HCT116 (cell line): ENCODE results near the gene PPIL3. TPM values are rescaled to one million over a fixed set of nuclear protein-coding genes. Genes with fewer than 3 reads are reported as not detected.
A peak's percentile ranks its signal among the peaks of the same experiment; 100 is the strongest.

ENCODE experiments used
- ATAC-seq: fragments of 200-7000 bp; cut with Tn5 transposase; 2 replicates; pipeline ENCODE4 v1.9.1; 2020; ENCODE audit warnings: mild to moderate bottlenecking, moderate library complexity
- BruUV-seq: library from RNA; stranded (reverse); fragments of 400-500 nt; replicated peaks from 2 replicates; lab custom pipeline; 2021; lab: Mats Ljungman, UMichigan
- CTCF ChIA-PET: fragments of 300-600 bp; sonication (Branson Sonifier 250); formaldehyde crosslinking; loops from one replicate; lab custom pipeline; 2021; ENCODE audit warnings: antibody characterized with exemption; lab: Charles Lee
- POLR2A ChIA-PET: fragments of 300-600, 350-600 bp; sonication (Branson Sonifier 250); formaldehyde crosslinking; loops from one replicate; lab custom pipeline; 2021; ENCODE audit warnings: antibody characterized with exemption; lab: Charles Lee
- RAD21 ChIA-PET, 2 experiments: fragments of 300-600 bp; sonication (Branson Sonifier 250); formaldehyde crosslinking; loops; one replicate each; lab custom pipeline; 2023; ENCODE audit warnings: low total read pairs in 2 of 2; ENCODE audit not compliant: uncharacterized antibody in 2 of 2, unreplicated experiment in 2 of 2, low non-redundant PET in 1 of 2; lab: Charles Lee
- DNase-seq: peaks from one replicate; pipeline ENCODE4 v3.0.0-alpha.2; 2010; ENCODE audit warnings: low read depth, low spot score
- H2AFZ ChIP-seq: fragments of 200-600 bp; shearing (Covaris generic), sonication (generic); 2 replicates; pipeline ENCODE4 v1.6.1; 2017; ENCODE audit warnings: low read depth, mixed run types, mixed read lengths, antibody characterized with exemption, low read length; ENCODE audit not compliant: poor library complexity, severe bottlenecking
- H3K27ac ChIP-seq: 2 replicates; pipeline ENCODE4 v1.5.1; 2012; ENCODE audit warnings: low read depth, low read length
- H3K27me3 ChIP-seq: fragments of 200-600 bp; sonication (generic); 2 replicates; pipeline ENCODE4 v1.6.1; 2016; ENCODE audit warnings: mixed run types, low read length, mixed read lengths; ENCODE audit not compliant: insufficient read depth
- H3K36me3 ChIP-seq, 2 experiments: fragments of 200-500 bp in 1 of 2; fragments of 200-600 bp in 1 of 2; sonication (Bioruptor generic) in 1 of 2; sonication (generic) in 1 of 2; 2 replicates each; pipeline versions ENCODE4 v1.5.1 to v1.6.1; 2014 to 2016; ENCODE audit warnings: low read length in 2 of 2, inconsistent platforms in 1 of 2, mixed read lengths in 1 of 2, mixed run types in 1 of 2; ENCODE audit not compliant: insufficient read depth in 2 of 2, control insufficient read depth in 1 of 2
- H3K4me1 ChIP-seq, 2 experiments: fragments of 200-600 bp in 1 of 2; sonication (generic) in 1 of 2; 2 replicates each; pipeline versions ENCODE4 v1.5.1 to v1.6.1; 2012 to 2017; ENCODE audit warnings: low read length in 2 of 2, inconsistent platforms in 1 of 2, mild to moderate bottlenecking in 1 of 2, mixed read lengths in 1 of 2, mixed run types in 1 of 2, moderate library complexity in 1 of 2; ENCODE audit not compliant: insufficient read depth in 2 of 2, control insufficient read depth in 1 of 2
- H3K4me2 ChIP-seq: fragments of 200-600 bp; sonication (generic); 2 replicates; pipeline ENCODE4 v1.6.1; 2017; ENCODE audit warnings: mixed run types, low read length, mixed read lengths
- H3K4me3 ChIP-seq, 2 experiments: fragments of 200-600 bp in 1 of 2; sonication (generic) in 1 of 2; replicated peaks in 1 of 2; 2 replicates each; pipeline ENCODE4 v1.5.1; 2011 to 2016; ENCODE audit warnings: low read length in 2 of 2, control low read depth in 1 of 2, low read depth in 1 of 2, mild to moderate bottlenecking in 1 of 2, mixed read lengths in 1 of 2, mixed run types in 1 of 2
- H3K79me2 ChIP-seq: fragments of 200-600 bp; sonication (generic); 2 replicates; pipeline ENCODE4 v1.6.1; 2017; ENCODE audit warnings: mild to moderate bottlenecking, mixed run types, low read length, moderate library complexity, mixed read lengths; ENCODE audit not compliant: insufficient read depth
- H3K9ac ChIP-seq: fragments of 200-600 bp; sonication (generic); 2 replicates; pipeline ENCODE4 v1.6.1; 2016; ENCODE audit warnings: low read length, mixed read lengths
- H3K9me2 ChIP-seq: fragments of 200-600 bp; sonication (generic), shearing (Covaris generic); 2 replicates; pipeline ENCODE4 v1.6.1; 2017; ENCODE audit warnings: mixed run types, mild to moderate bottlenecking, moderate library complexity; ENCODE audit not compliant: insufficient read depth
- H3K9me3 ChIP-seq, 2 experiments: fragments of 200-500 bp in 1 of 2; fragments of 200-600 bp in 1 of 2; sonication (Bioruptor generic) in 1 of 2; sonication (generic) in 1 of 2; 2 replicates each; pipeline ENCODE4 v1.6.1; 2014 to 2017; ENCODE audit warnings: low read length in 2 of 2, mixed read lengths in 2 of 2, inconsistent platforms in 1 of 2, low read depth in 1 of 2, mild to moderate bottlenecking in 1 of 2, mixed run types in 1 of 2, moderate library complexity in 1 of 2; ENCODE audit not compliant: control insufficient read depth in 1 of 2, insufficient read depth in 1 of 2
- H4K20me1 ChIP-seq: fragments of 200-600 bp; sonication (generic), shearing (Covaris generic); 2 replicates; pipeline ENCODE4 v1.6.1; 2017; ENCODE audit warnings: mixed run types, mild to moderate bottlenecking, moderate library complexity; ENCODE audit not compliant: insufficient read depth
- CBX3 ChIP-seq: IDR thresholded peaks from 2 replicates; pipeline ENCODE4 v1.6.1; 2012; ENCODE audit warnings: low read depth
- CEBPB ChIP-seq: IDR thresholded peaks from 2 replicates; pipeline ENCODE4 v1.6.1; 2012; ENCODE audit warnings: low read depth
- EGR1 ChIP-seq: IDR thresholded peaks from 2 replicates; pipeline ENCODE4 v1.6.1; 2012; ENCODE audit warnings: low read depth
- ELF1 ChIP-seq: IDR thresholded peaks from 2 replicates; pipeline ENCODE4 v1.6.1; 2012; ENCODE audit warnings: low read depth, borderline replicate concordance
- EZH2phosphoT487 ChIP-seq: fragments of 200-600 bp; IDR thresholded peaks from 2 replicates; pipeline ENCODE4 v1.6.1; 2018; ENCODE audit warnings: antibody characterized with exemption, borderline replicate concordance
- FOSL1 ChIP-seq: IDR thresholded peaks from 2 replicates; pipeline ENCODE4 v1.6.1; 2012; ENCODE audit warnings: low read depth
- MAX ChIP-seq: IDR thresholded peaks from 2 replicates; pipeline ENCODE4 v1.6.1; 2012
- POLR2A ChIP-seq: IDR thresholded peaks from 2 replicates; pipeline ENCODE4 v1.7.0; 2011; ENCODE audit warnings: borderline replicate concordance; ENCODE audit not compliant: insufficient read depth, insufficient read length; ENCODE audit errors: extremely low read depth
- POLR2AphosphoS5 ChIP-seq: IDR thresholded peaks from 2 replicates; pipeline ENCODE4 v1.6.1; 2011; ENCODE audit warnings: mild to moderate bottlenecking, low read depth, low read length, moderate library complexity
- RAD21 ChIP-seq: IDR thresholded peaks from 2 replicates; pipeline ENCODE4 v1.6.1; 2012; ENCODE audit warnings: low read depth, mild to moderate bottlenecking
- SP1 ChIP-seq: IDR thresholded peaks from 2 replicates; pipeline ENCODE4 v1.6.1; 2012; ENCODE audit warnings: low read depth
- SRF ChIP-seq: IDR thresholded peaks from 2 replicates; pipeline ENCODE4 v1.6.1; 2012; ENCODE audit warnings: low read depth
- TCF7L2 ChIP-seq: IDR thresholded peaks from 2 replicates; pipeline ENCODE4 v1.7.0; 2011; ENCODE audit warnings: borderline replicate concordance, inconsistent platforms; ENCODE audit not compliant: insufficient read depth, insufficient read length; ENCODE audit errors: extremely low read depth
- YY1 ChIP-seq: IDR thresholded peaks from 2 replicates; pipeline ENCODE4 v1.6.1; 2011; ENCODE audit warnings: low read length, low read depth, moderate library complexity, mild to moderate bottlenecking; ENCODE audit not compliant: insufficient replicate concordance; ENCODE audit errors: extremely low read depth
- ZFX ChIP-seq: fragments of 450-650 bp; IDR thresholded peaks from 2 replicates; pipeline ENCODE4 v1.6.1; 2017
- ZNF274 ChIP-seq: fragments of 200-500 bp; sonication (Bioruptor generic); IDR thresholded peaks from 2 replicates; pipeline ENCODE4 v1.6.1; 2014; ENCODE audit warnings: mild to moderate bottlenecking, low read depth, low read length, inconsistent platforms
- intact Hi-C: fragments of 100-400 bp; cut with micrococcal nuclease; formaldehyde crosslinking; loops from 2 replicates; pipeline ENCODE4 v1.10.0; 2022
- total RNA-seq: library from RNA; stranded (reverse); gene quantifications from one replicate; pipeline ENCODE4 v1.2.1, GENCODE V29; 2021; ENCODE audit not compliant: unreplicated experiment
- TF ChIP-seq, protein P1 (sequence below): IDR thresholded peaks from 2 replicates; pipeline ENCODE4 v1.6.1; 2011; ENCODE audit warnings: mild to moderate bottlenecking, low read length, moderate library complexity; ENCODE audit not compliant: insufficient replicate concordance; ENCODE audit errors: extremely low read depth
- TF ChIP-seq, protein P2 (sequence below): IDR thresholded peaks from 2 replicates; pipeline ENCODE4 v1.6.1; 2012; ENCODE audit warnings: low read depth

Gene PPIL3
- total RNA-seq, 1 experiment from 2014 or later = 55.9 TPM

DNA sequence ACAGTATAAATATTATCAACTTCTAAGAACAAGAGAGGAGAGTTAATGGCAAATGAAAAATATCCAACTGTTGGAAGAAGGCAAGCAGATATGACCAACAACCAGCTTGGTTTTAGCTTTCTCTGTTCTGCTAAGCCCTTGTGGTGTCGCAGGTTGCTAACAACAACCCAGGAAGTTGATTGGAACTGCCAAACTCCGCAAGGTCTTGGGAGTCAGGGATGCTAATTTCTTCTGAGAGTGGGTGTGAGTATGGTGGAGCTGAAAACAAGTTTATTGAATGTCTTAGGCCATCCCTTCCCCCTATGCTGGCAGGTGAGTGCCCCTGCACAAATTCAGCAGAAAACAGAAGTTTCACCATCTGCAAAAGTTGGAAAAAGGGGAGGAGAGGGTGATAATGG lies 59.6 kb downstream of the PPIL3 start:
- no peak for DNase-seq
- no peak for TF ChIP-seq EGR1
- TF ChIP-seq ZNF274 = no peak
- TF ChIP-seq, protein P1, sequence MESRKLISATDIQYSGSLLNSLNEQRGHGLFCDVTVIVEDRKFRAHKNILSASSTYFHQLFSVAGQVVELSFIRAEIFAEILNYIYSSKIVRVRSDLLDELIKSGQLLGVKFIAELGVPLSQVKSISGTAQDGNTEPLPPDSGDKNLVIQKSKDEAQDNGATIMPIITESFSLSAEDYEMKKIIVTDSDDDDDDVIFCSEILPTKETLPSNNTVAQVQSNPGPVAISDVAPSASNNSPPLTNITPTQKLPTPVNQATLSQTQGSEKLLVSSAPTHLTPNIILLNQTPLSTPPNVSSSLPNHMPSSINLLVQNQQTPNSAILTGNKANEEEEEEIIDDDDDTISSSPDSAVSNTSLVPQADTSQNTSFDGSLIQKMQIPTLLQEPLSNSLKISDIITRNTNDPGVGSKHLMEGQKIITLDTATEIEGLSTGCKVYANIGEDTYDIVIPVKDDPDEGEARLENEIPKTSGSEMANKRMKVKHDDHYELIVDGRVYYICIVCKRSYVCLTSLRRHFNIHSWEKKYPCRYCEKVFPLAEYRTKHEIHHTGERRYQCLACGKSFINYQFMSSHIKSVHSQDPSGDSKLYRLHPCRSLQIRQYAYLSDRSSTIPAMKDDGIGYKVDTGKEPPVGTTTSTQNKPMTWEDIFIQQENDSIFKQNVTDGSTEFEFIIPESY = no peak
- no peak for TF ChIP-seq YY1
- no peak for TF ChIP-seq SP1
- no peak for TF ChIP-seq MAX
- no peak for TF ChIP-seq CBX3
- TF ChIP-seq TCF7L2 = no peak
- TF ChIP-seq ELF1 = no peak
- TF ChIP-seq POLR2A = no peak
- no peak for TF ChIP-seq POLR2AphosphoS5
- no peak for TF ChIP-seq FOSL1
- no peak for TF ChIP-seq CEBPB
- no peak for TF ChIP-seq RAD21
- no peak for TF ChIP-seq EZH2phosphoT487
- TF ChIP-seq SRF = no peak
- TF ChIP-seq ZFX = no peak
- TF ChIP-seq, protein P2, sequence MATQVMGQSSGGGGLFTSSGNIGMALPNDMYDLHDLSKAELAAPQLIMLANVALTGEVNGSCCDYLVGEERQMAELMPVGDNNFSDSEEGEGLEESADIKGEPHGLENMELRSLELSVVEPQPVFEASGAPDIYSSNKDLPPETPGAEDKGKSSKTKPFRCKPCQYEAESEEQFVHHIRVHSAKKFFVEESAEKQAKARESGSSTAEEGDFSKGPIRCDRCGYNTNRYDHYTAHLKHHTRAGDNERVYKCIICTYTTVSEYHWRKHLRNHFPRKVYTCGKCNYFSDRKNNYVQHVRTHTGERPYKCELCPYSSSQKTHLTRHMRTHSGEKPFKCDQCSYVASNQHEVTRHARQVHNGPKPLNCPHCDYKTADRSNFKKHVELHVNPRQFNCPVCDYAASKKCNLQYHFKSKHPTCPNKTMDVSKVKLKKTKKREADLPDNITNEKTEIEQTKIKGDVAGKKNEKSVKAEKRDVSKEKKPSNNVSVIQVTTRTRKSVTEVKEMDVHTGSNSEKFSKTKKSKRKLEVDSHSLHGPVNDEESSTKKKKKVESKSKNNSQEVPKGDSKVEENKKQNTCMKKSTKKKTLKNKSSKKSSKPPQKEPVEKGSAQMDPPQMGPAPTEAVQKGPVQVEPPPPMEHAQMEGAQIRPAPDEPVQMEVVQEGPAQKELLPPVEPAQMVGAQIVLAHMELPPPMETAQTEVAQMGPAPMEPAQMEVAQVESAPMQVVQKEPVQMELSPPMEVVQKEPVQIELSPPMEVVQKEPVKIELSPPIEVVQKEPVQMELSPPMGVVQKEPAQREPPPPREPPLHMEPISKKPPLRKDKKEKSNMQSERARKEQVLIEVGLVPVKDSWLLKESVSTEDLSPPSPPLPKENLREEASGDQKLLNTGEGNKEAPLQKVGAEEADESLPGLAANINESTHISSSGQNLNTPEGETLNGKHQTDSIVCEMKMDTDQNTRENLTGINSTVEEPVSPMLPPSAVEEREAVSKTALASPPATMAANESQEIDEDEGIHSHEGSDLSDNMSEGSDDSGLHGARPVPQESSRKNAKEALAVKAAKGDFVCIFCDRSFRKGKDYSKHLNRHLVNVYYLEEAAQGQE = no peak
- no peak overlapping the region for H3K9ac ChIP-seq
- ATAC-seq = peak; percentile 35
- H3K27ac ChIP-seq = no peak overlapping the region
- no peaks in the 10 kb centered on the region for H3K9me2 ChIP-seq
- ChIA-PET CTCF (no interaction called here), RAD21 (no interaction called here), POLR2A (interaction anchor here (1.4 to 1.9 kb wide), 2 partner anchors 10 to 63 kb away, joined by 4 to 8 read pairs; no protein-coding TSS in a partner anchor)
- no peaks in the 10 kb centered on the region for H3K27me3 ChIP-seq
- H4K20me1 ChIP-seq = 0 out of 2 replicates have a peak, but pooled peaks cover 5% of the 10 kb centered on the region
- H3K4me2 ChIP-seq = no peak overlapping the region
- no peaks in the 10 kb centered on the region for H3K79me2 ChIP-seq
- intact Hi-C loops = no loop called here
- no peak overlapping the region for H2AFZ ChIP-seq
- 0 out of 4 replicates have a peak, but pooled peaks cover 0 to 7% of the 10 kb centered on the region in 2 experiments for H3K36me3 ChIP-seq
- no peaks in the 10 kb centered on the region for H3K9me3 ChIP-seq
- no peaks in the 10 kb centered on the region for H3K4me1 ChIP-seq
- H3K4me3 ChIP-seq = no peak overlapping the region
- no TSS peak for BruUV-seq
